Hepatocyte (in vitro differentiated cells): ENCODE results near the gene KCTD18. TPM values are rescaled to one million over a fixed set of nuclear protein-coding genes. Genes with fewer than 3 reads are reported as not detected.

Experiments used
- DNase-seq: peaks from one replicate; pipeline ENCODE4 v3.0.0-alpha.2; 2016; ENCODE audit warnings: low spot score
- H2AFZ ChIP-seq: fragments of 200-600 bp; sonication (generic); 2 replicates; pipeline ENCODE4 v1.6.0; 2016; ENCODE audit warnings: antibody characterized with exemption, mild to moderate bottlenecking
- H3K27ac ChIP-seq: fragments of 200-600 bp; sonication (generic); 2 replicates; pipeline ENCODE4 v1.5.1; 2016; ENCODE audit warnings: mild to moderate bottlenecking
- H3K27me3 ChIP-seq: fragments of 200-600 bp; sonication (generic); 2 replicates; pipeline ENCODE4 v1.6.1; 2016
- H3K36me3 ChIP-seq: fragments of 200-600 bp; sonication (generic); replicated peaks from 2 replicates; pipeline ENCODE4 v1.5.1; 2016; ENCODE audit warnings: low read depth; ENCODE audit not compliant: insufficient read depth
- H3K4me1 ChIP-seq: fragments of 200-600 bp; sonication (generic); 2 replicates; pipeline ENCODE4 v1.5.1; 2016; ENCODE audit warnings: mild to moderate bottlenecking, moderate library complexity; ENCODE audit not compliant: insufficient read depth
- H3K4me2 ChIP-seq: fragments of 200-600 bp; sonication (generic); 2 replicates; pipeline ENCODE4 v1.6.0; 2016
- H3K4me3 ChIP-seq: fragments of 200-600 bp; sonication (generic); 2 replicates; pipeline ENCODE4 v1.5.1; 2016; ENCODE audit warnings: mild to moderate bottlenecking
- H3K79me2 ChIP-seq: fragments of 200-600 bp; sonication (generic); 2 replicates; pipeline ENCODE4 v1.6.0; 2017; ENCODE audit warnings: mild to moderate bottlenecking
- H3K9me2 ChIP-seq: fragments of 200-600 bp; sonication (generic); replicated peaks from 2 replicates; pipeline ENCODE4 v1.6.0; 2017; ENCODE audit warnings: mild to moderate bottlenecking; ENCODE audit not compliant: insufficient read depth
- H3K9me3 ChIP-seq: fragments of 200-600 bp; sonication (generic); 2 replicates; pipeline ENCODE4 v1.5.1; 2016; ENCODE audit warnings: low read depth, mild to moderate bottlenecking
- H4K20me1 ChIP-seq: fragments of 200-600 bp; sonication (generic); 2 replicates; pipeline ENCODE4 v1.6.0; 2016; ENCODE audit warnings: mild to moderate bottlenecking; ENCODE audit not compliant: insufficient read depth, poor library complexity, severe bottlenecking
- EZH2 ChIP-seq: fragments of 200-600 bp; sonication (generic); IDR thresholded peaks from 2 replicates; pipeline ENCODE4 v1.6.1; 2016; ENCODE audit warnings: antibody characterized with exemption, mild to moderate bottlenecking, borderline replicate concordance
- EZH2phosphoT487 ChIP-seq: fragments of 200-600 bp; sonication (generic); IDR thresholded peaks from one replicate; pipeline ENCODE4 v1.6.1; 2018; ENCODE audit warnings: antibody characterized with exemption, mild to moderate bottlenecking, low read depth, moderate library complexity; ENCODE audit not compliant: unreplicated experiment, severe bottlenecking
- WGBS: methylation state at CpG from one replicate; pipeline ENCODE4 v1.1.6; 2016; ENCODE audit warnings: low lambda C conversion rate; ENCODE audit errors: missing lambda C conversion rate; 5-methylcytosine and 5-hydroxymethylcytosine counted together
- polyA plus RNA-seq: library from polyadenylated mRNA; unstranded; fragments of >200 nt; fragmentation: Nextera tagmentation; extraction: Ambion mirVana; gene quantifications from 2 replicates; pipeline ENCODE4 v1.2.1, GENCODE V29; 2016
- total RNA-seq: library from RNA; depleted of rRNA; stranded (reverse); fragments of >200 nt; gene quantifications from 2 replicates; pipeline ENCODE4 v1.2.3, GENCODE V29; 2014
- TF ChIP-seq, protein P1 (sequence below): fragments of 200-600 bp; sonication (generic); IDR thresholded peaks from 2 replicates; pipeline ENCODE4 v1.5.1; 2016; ENCODE audit warnings: antibody characterized with exemption, mild to moderate bottlenecking; ENCODE audit not compliant: poor library complexity

KCTD18 gene
- total and polyA plus RNA-seq, 2 experiments from 2014 or later: 12.7 to 13.4 TPM

- no peaks in the 10 kb centered on the region for H3K36me3 ChIP-seq
- no peaks in the 10 kb centered on the region for H3K79me2 ChIP-seq
- peak overlapping the region; percentile 12 for H3K27ac ChIP-seq
- H3K4me2 ChIP-seq: no peak overlapping the region
- TF ChIP-seq EZH2phosphoT487: no peak
- TF ChIP-seq, protein P1, sequence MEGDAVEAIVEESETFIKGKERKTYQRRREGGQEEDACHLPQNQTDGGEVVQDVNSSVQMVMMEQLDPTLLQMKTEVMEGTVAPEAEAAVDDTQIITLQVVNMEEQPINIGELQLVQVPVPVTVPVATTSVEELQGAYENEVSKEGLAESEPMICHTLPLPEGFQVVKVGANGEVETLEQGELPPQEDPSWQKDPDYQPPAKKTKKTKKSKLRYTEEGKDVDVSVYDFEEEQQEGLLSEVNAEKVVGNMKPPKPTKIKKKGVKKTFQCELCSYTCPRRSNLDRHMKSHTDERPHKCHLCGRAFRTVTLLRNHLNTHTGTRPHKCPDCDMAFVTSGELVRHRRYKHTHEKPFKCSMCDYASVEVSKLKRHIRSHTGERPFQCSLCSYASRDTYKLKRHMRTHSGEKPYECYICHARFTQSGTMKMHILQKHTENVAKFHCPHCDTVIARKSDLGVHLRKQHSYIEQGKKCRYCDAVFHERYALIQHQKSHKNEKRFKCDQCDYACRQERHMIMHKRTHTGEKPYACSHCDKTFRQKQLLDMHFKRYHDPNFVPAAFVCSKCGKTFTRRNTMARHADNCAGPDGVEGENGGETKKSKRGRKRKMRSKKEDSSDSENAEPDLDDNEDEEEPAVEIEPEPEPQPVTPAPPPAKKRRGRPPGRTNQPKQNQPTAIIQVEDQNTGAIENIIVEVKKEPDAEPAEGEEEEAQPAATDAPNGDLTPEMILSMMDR: no peak
- no peak for TF ChIP-seq EZH2
- H3K4me3 ChIP-seq: no peak overlapping the region
- no peak for DNase-seq
- H4K20me1 ChIP-seq: no peaks in the 10 kb centered on the region
- H2AFZ ChIP-seq: no peak overlapping the region
- H3K9me2 ChIP-seq: no peaks in the 10 kb centered on the region
- 58% methylated on average over 3 of the region's 3 CpGs for WGBS
- H3K27me3 ChIP-seq: no peaks in the 10 kb centered on the region
- H3K9me3 ChIP-seq: no peaks in the 10 kb centered on the region
- no peaks in the 10 kb centered on the region for H3K4me1 ChIP-seq
Observed at GRCh38 chr2:200470230-200470629, 39.6 kb downstream of the KCTD18 start.

DNA sequence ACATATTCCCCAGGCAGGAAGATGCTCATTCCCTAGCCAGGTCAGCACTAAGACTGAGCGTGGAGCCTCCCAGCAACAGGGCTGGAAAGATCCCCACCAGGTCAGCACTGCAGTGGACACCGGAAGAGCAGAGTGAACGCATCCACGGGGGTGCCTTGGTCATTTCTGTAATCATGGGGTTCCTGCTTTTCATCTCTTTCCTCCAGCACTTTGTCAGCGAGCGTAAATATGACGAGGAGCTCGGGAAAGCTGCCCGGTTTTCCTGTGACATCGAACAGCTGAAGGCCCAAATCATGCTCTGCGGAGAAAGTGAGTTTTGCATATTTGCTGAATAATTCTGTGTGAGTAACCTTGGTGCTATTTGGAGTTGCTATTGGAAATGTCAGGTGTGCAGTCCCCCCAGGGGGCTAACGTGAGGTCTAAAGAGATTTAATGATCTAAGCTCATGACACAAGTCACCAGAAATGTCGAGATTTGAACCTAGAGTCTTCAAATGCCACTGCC is 40.1 kb downstream of the KCTD18 start:
- H3K27ac ChIP-seq: peak overlapping the region; percentile 20
- DNase-seq: no peak
- WGBS: 82% methylated on average over 13 of the region's 13 CpGs

GRCh38 chr2:200467806-200468681 is 41.8 kb downstream of the KCTD18 start:
- Histone ChIP-seq H3K4me1 (no peaks in the 10 kb centered on the region), H3K4me2 (no peak overlapping the region), H3K9me3 (no peaks in the 10 kb centered on the region), H4K20me1 (no peaks in the 10 kb centered on the region), H3K36me3 (no peaks in the 10 kb centered on the region), H3K79me2 (peaks cover 4% of the 10 kb centered on the region), H2AFZ (no peak overlapping the region), H3K27ac (no peak overlapping the region), H3K27me3 (no peaks in the 10 kb centered on the region), H3K4me3 (no peak overlapping the region), H3K9me2 (no peaks in the 10 kb centered on the region)
- no peak for TF ChIP-seq EZH2
- TF ChIP-seq, protein P1: no peak
- TF ChIP-seq EZH2phosphoT487: no peak
- 95% methylated on average over 7 of the region's 8 CpGs for WGBS
- no peak for DNase-seq

More for the DNA sequence above, 40.1 kb downstream of the KCTD18 start:
- H3K79me2 ChIP-seq: no peaks in the 10 kb centered on the region
- H2AFZ ChIP-seq: no peak overlapping the region
- H4K20me1 ChIP-seq: no peaks in the 10 kb centered on the region
- H3K4me2 ChIP-seq: no peak overlapping the region
- no peaks in the 10 kb centered on the region for H3K27me3 ChIP-seq
- TF ChIP-seq, protein P1: no peak
- TF ChIP-seq EZH2phosphoT487 (no peak), EZH2 (no peak)
- H3K9me3 ChIP-seq: no peaks in the 10 kb centered on the region
- no peaks in the 10 kb centered on the region for H3K36me3 ChIP-seq
- H3K4me1 ChIP-seq: no peaks in the 10 kb centered on the region
- no peaks in the 10 kb centered on the region for H3K9me2 ChIP-seq
- H3K4me3 ChIP-seq: no peak overlapping the region
